Measurements from ENCODE around the gene DENND6A.

DENND6A gene

DNA sequence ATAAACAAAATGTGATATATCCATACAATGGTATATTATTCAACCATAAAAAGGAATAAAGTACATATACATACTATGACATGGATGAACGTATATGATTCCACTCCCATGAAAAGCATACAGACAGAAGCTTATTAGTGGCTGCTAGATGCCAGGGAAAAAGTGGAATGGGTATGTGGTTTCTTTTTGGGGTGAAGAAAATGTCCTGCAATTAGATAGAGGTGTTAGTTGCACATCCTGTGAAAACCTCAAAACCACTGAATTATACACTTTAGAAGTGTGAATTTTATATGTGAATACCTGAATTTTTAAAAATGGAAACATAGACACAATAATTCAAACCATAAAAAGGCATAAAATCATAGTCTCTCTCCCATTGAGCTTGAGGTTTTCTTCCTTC, 11.2 kb downstream of the DENND6A start:
- H3K27ac Mint-ChIP-seq = no peak overlapping the region
- TF ChIP-seq, protein P1, sequence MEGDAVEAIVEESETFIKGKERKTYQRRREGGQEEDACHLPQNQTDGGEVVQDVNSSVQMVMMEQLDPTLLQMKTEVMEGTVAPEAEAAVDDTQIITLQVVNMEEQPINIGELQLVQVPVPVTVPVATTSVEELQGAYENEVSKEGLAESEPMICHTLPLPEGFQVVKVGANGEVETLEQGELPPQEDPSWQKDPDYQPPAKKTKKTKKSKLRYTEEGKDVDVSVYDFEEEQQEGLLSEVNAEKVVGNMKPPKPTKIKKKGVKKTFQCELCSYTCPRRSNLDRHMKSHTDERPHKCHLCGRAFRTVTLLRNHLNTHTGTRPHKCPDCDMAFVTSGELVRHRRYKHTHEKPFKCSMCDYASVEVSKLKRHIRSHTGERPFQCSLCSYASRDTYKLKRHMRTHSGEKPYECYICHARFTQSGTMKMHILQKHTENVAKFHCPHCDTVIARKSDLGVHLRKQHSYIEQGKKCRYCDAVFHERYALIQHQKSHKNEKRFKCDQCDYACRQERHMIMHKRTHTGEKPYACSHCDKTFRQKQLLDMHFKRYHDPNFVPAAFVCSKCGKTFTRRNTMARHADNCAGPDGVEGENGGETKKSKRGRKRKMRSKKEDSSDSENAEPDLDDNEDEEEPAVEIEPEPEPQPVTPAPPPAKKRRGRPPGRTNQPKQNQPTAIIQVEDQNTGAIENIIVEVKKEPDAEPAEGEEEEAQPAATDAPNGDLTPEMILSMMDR (IDR thresholded peaks at IDR 0.05) = no peak
- H3K4me1 Mint-ChIP-seq = no peaks in the 10 kb centered on the region
- DNase-seq = no peak
- H3K36me3 Mint-ChIP-seq (ENCODE audit: low read depth) = peaks cover 46% of the 10 kb centered on the region
- no peaks in the 10 kb centered on the region for H3K27me3 Mint-ChIP-seq (ENCODE audit: low read depth, poor library complexity)
- H3K9me3 Mint-ChIP-seq = no peaks in the 10 kb centered on the region
- no peak overlapping the region for H3K4me3 Mint-ChIP-seq

DNA sequence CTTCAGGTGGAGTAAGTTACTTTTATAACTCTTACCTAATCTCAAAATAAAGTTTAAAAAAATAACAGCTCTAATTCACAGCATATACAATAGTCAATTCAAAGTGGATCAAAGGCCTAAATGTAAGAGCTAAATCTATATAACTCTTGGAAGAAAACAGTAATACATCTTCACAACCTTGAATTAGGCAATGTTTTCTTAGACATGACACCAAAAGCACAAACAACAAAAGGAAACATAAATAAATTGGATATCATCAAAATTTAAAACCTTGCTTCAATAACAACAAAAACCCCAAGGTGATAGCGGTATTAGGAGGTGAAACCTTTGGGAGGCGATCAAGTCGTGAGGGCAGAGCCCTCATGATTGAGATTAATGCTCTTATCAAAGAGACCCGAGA, 12.8 kb downstream of the DENND6A start:
- Mint-ChIP-seq H3K9me3 (no peaks in the 10 kb centered on the region), H3K4me1 (no peaks in the 10 kb centered on the region)
- TF ChIP-seq, protein P1 (IDR thresholded peaks at IDR 0.05) = no peak

DNA sequence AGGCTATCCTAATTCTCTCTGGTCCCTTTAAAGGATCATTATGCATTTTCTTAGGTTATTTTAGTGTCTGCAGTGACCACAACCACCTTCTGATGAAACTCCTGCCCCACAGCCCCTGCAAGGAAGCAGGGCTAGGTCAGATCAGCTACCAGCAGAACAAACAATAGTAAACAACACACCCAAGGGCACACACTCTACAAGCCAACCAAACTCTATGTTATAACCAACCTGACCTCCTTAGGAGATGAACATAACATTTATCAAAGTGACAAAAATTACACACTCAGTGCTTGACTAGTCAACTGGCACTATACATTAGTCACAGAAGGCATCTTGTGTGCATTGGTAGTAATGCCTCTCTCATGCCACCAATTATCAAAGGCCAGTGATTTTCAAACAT, 17.3 kb downstream of the DENND6A start:
- Mint-ChIP-seq H3K4me3 (no peak overlapping the region), H3K27ac (peak overlapping the region; percentile 51), H3K36me3 (ENCODE audit: low read depth) (peaks cover 61% of the 10 kb centered on the region), H3K27me3 (ENCODE audit: low read depth, poor library complexity) (no peaks in the 10 kb centered on the region), H3K4me1 (no peaks in the 10 kb centered on the region), H3K9me3 (no peaks in the 10 kb centered on the region)
- no peak for DNase-seq
- TF ChIP-seq, protein P1 (IDR thresholded peaks at IDR 0.05) = no peak

More for the DNA sequence above, 12.8 kb downstream of the DENND6A start:
- Mint-ChIP-seq H3K36me3 (ENCODE audit: low read depth) (peaks cover 54% of the 10 kb centered on the region), H3K4me3 (no peak overlapping the region), H3K27ac (no peak overlapping the region), H3K27me3 (ENCODE audit: low read depth, poor library complexity) (no peaks in the 10 kb centered on the region)
- DNase-seq = no peak

DNA sequence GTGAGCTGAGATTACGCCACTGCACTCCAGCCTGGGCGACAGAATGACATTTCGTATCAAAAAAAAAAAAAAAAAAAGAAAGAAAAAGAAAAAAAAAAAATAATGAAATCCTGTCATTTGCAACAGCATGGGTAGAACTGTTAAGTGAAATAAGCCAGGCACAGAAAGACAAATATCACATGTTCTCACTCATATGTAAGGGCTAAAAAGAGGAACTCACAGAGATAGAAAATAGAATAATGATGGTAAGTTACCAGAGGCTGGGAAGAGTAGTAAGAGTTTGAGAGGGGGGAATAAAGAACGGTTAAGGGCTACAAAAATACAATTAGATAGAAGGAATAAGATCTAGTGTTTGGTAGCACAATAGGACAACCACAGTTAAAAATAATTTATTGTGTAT, 19.7 kb downstream of the DENND6A start:
- H3K27ac Mint-ChIP-seq = peak overlapping the region; percentile 12

DNA sequence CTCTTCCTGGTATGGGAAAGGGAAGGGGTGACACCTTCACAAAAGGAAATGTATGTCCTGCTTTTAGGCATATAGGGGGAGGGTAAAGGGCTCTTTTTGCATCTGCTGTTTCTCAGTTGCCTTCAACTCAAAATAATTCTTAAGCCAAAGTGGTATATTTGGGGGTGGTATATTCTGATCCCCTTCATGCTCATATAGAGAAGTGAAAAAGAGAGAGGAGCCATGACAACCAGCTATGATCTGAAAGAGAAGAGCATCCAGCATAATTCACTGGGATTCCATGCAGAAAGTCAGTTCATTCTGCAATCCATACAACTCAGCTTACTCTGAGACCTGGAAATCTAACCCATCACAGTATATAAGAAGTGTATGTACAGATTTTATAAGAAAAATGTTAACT, 22.3 kb downstream of the DENND6A start:
- TF ChIP-seq, protein P1 (IDR thresholded peaks at IDR 0.05) = no peak
- Mint-ChIP-seq H3K27me3 (ENCODE audit: low read depth, poor library complexity) (no peaks in the 10 kb centered on the region), H3K4me1 (no peaks in the 10 kb centered on the region), H3K9me3 (no peaks in the 10 kb centered on the region), H3K27ac (no peak overlapping the region), H3K36me3 (ENCODE audit: low read depth) (peaks cover 55% of the 10 kb centered on the region), H3K4me3 (no peak overlapping the region)
- DNase-seq = no peak

More for the DNA sequence above, 19.7 kb downstream of the DENND6A start:
- no peaks in the 10 kb centered on the region for H3K4me1 Mint-ChIP-seq
- DNase-seq = no peak
- TF ChIP-seq, protein P1 (IDR thresholded peaks at IDR 0.05) = no peak
- no peak overlapping the region for H3K4me3 Mint-ChIP-seq
- H3K36me3 Mint-ChIP-seq (ENCODE audit: low read depth) = peaks cover 62% of the 10 kb centered on the region
- no peaks in the 10 kb centered on the region for H3K27me3 Mint-ChIP-seq (ENCODE audit: low read depth, poor library complexity)
- no peaks in the 10 kb centered on the region for H3K9me3 Mint-ChIP-seq

DNA sequence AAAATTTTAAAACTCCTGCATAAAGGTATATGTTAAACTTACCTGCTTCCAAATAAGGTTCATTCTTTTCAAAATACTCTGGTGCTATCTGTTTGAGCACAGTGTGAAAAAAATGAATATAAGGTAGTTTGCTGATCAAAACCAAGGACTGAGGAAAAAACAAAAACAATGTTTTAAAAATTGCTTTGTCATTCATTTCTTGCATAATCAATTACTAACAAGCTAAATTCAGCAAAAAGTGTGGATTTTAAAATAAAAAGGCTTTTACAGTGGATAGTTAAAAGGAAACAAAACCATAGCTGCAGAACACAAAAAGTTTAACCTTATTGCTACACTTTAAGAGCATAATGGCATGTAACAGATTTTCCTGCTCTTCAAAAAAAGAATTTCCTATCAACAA, 31.5 kb downstream of the DENND6A start:
- H3K4me1 Mint-ChIP-seq = no peaks in the 10 kb centered on the region
- TF ChIP-seq, protein P1 (IDR thresholded peaks at IDR 0.05) = no peak
- no peaks in the 10 kb centered on the region for H3K27me3 Mint-ChIP-seq (ENCODE audit: low read depth, poor library complexity)
- H3K9me3 Mint-ChIP-seq = no peaks in the 10 kb centered on the region
- no peak overlapping the region for H3K4me3 Mint-ChIP-seq
- H3K36me3 Mint-ChIP-seq (ENCODE audit: low read depth) = peaks cover 45% of the 10 kb centered on the region
- no peak overlapping the region for H3K27ac Mint-ChIP-seq
- DNase-seq = no peak
